Activated CD4-positive, alpha-beta T cell treated with anti-CD3 and anti-CD28 coated beads, Interleukin-2, amount 10 ng/mL, durations not matched to agents 7 days and 5 days (primary cell): ENCODE results near the gene BACH2. TPM values are rescaled to one million over a fixed set of nuclear protein-coding genes. Genes with fewer than 3 reads are reported as not detected.
"Not testable (repeated sequence)": the region's sequence is repeated elsewhere in the genome, so short reads cannot be mapped to it uniquely, and the experiment has no call there.

Experiments
- CTCF ChIA-PET: fragments of 350-600 bp; sonication (Branson Sonifier 250); formaldehyde crosslinking; loops from one replicate; lab custom pipeline; 2021; ENCODE audit warnings: antibody characterized with exemption; lab: Charles Lee
- POLR2A ChIA-PET: fragments of 350-600 bp; sonication (Branson Sonifier 250); formaldehyde crosslinking; loops from one replicate; lab custom pipeline; 2021; ENCODE audit warnings: antibody characterized with exemption; lab: Charles Lee
- DNase-seq: peaks from one replicate; pipeline ENCODE4 v3.0.0-alpha.2; 2020
- H3K27ac Mint-ChIP-seq: one replicate; pipeline ENCODE4 v1.8.0; 2021; ENCODE audit warnings: mild to moderate bottlenecking, moderate library complexity, mixed read lengths
- H3K27me3 Mint-ChIP-seq: one replicate; pipeline ENCODE4 v1.8.0; 2021; ENCODE audit warnings: mixed read lengths
- H3K36me3 Mint-ChIP-seq: one replicate; pipeline ENCODE4 v1.8.0; 2021; ENCODE audit warnings: low read depth, mixed read lengths
- H3K4me1 Mint-ChIP-seq: one replicate; pipeline ENCODE4 v1.8.0; 2021; ENCODE audit warnings: mixed read lengths
- H3K4me3 Mint-ChIP-seq: one replicate; pipeline ENCODE4 v1.8.0; 2021; ENCODE audit warnings: mild to moderate bottlenecking, moderate library complexity, mixed read lengths
- H3K9me3 Mint-ChIP-seq: one replicate; pipeline ENCODE4 v1.8.0; 2021; ENCODE audit warnings: mixed read lengths
- total RNA-seq, 2 experiments: library from RNA; stranded (reverse); gene quantifications; one replicate each; pipeline ENCODE4 v1.2.3, GENCODE V29; 2021

BACH2 gene
- total RNA-seq, 2 experiments from 2014 or later: 59.4 to 61.6 TPM

- POLR2A ChIA-PET: no interaction called here
- CTCF ChIA-PET: interaction anchor here (1.2 to 1.7 kb wide), 3 partner anchors 9 to 27 kb away, joined by 3 to 4 read pairs (median 3); no protein-coding TSS in a partner anchor
- H3K27ac Mint-ChIP-seq: no peak overlapping the region
- peaks cover 23% of the 10 kb centered on the region for H3K4me1 Mint-ChIP-seq
- H3K36me3 Mint-ChIP-seq: peaks cover 40% of the 10 kb centered on the region
- no peak overlapping the region for H3K4me3 Mint-ChIP-seq
- no peaks in the 10 kb centered on the region for H3K9me3 Mint-ChIP-seq
- H3K27me3 Mint-ChIP-seq: no peaks in the 10 kb centered on the region
- no peak for DNase-seq
Measured at GRCh38 chr6:89975991-89976693, 320.5 kb downstream of the BACH2 start.

- ChIA-PET CTCF (interaction anchor here (1.2 to 1.8 kb wide), 5 partner anchors 10 to 182 kb away, joined by 3 to 6 read pairs (median 4); no protein-coding TSS in a partner anchor), POLR2A (no interaction called here)
- H3K9me3 Mint-ChIP-seq: no peaks in the 10 kb centered on the region
- no peak overlapping the region for H3K27ac Mint-ChIP-seq
- no peak overlapping the region for H3K4me3 Mint-ChIP-seq
- H3K27me3 Mint-ChIP-seq: no peaks in the 10 kb centered on the region
- H3K4me1 Mint-ChIP-seq: peaks cover 19% of the 10 kb centered on the region
- peaks cover 38% of the 10 kb centered on the region for H3K36me3 Mint-ChIP-seq
- DNase-seq: no peak
Measured at GRCh38 chr6:89975366-89975765, 321.3 kb downstream of the BACH2 start.

GRCh38 chr6:89974834-89975233 lies 321.8 kb downstream of the BACH2 start:
- no peak overlapping the region for H3K27ac Mint-ChIP-seq
- H3K9me3 Mint-ChIP-seq: no peaks in the 10 kb centered on the region
- H3K4me1 Mint-ChIP-seq: peaks cover 16% of the 10 kb centered on the region
- CTCF ChIA-PET: interaction anchor here (1.2 to 1.8 kb wide), 4 partner anchors 11 to 182 kb away, joined by 3 to 6 read pairs (median 4); no protein-coding TSS in a partner anchor
- H3K27me3 Mint-ChIP-seq: no peaks in the 10 kb centered on the region
- H3K4me3 Mint-ChIP-seq: no peak overlapping the region
- POLR2A ChIA-PET: no interaction called here
- DNase-seq: no peak
- H3K36me3 Mint-ChIP-seq: peaks cover 35% of the 10 kb centered on the region

GRCh38 chr6:89972025-89972381 lies 324.6 kb downstream of the BACH2 start:
- peaks cover 48% of the 10 kb centered on the region for H3K36me3 Mint-ChIP-seq
- no peaks in the 10 kb centered on the region for H3K27me3 Mint-ChIP-seq
- H3K4me1 Mint-ChIP-seq: peaks cover 26% of the 10 kb centered on the region
- DNase-seq: no peak
- H3K9me3 Mint-ChIP-seq: no peaks in the 10 kb centered on the region
- CTCF ChIA-PET: interaction anchor here (1.5 kb wide), 1 partner anchor 508 kb away, joined by 3 read pairs; no protein-coding TSS in a partner anchor
- no peak overlapping the region for H3K27ac Mint-ChIP-seq
- H3K4me3 Mint-ChIP-seq: no peak overlapping the region
- POLR2A ChIA-PET: no interaction called here

GRCh38 chr6:89971338-89972024 lies 325.2 kb downstream of the BACH2 start:
- DNase-seq, H3K9me3 Mint-ChIP-seq, H3K27me3 Mint-ChIP-seq, POLR2A ChIA-PET, H3K4me3 Mint-ChIP-seq: not testable (repeated sequence)
- Mint-ChIP-seq H3K4me1 (peaks cover 28% of the 10 kb centered on the region), H3K27ac (peak overlapping the region; percentile 20), H3K36me3 (peaks cover 53% of the 10 kb centered on the region)
- CTCF ChIA-PET: interaction anchor here (1.5 kb wide), 1 partner anchor 508 kb away, joined by 3 read pairs; no protein-coding TSS in a partner anchor

- Mint-ChIP-seq H3K36me3 (peaks cover 56% of the 10 kb centered on the region), H3K27me3 (no peaks in the 10 kb centered on the region), H3K4me3 (no peak overlapping the region), H3K27ac (no peak overlapping the region), H3K4me1 (peaks cover 28% of the 10 kb centered on the region), H3K9me3 (no peaks in the 10 kb centered on the region)
- POLR2A ChIA-PET: no interaction called here
- DNase-seq: peak; percentile 22
- CTCF ChIA-PET: interaction anchor here (0.6 to 1.5 kb wide), 3 partner anchors 31 to 509 kb away, joined by 3 read pairs; no protein-coding TSS in a partner anchor
Measured at GRCh38 chr6:89970609-89971337, 325.9 kb downstream of the BACH2 start.

GRCh38 chr6:89970072-89970471 lies 326.6 kb downstream of the BACH2 start:
- ChIA-PET CTCF (interaction anchor here (0.9 kb wide), 1 partner anchor 190 kb away, joined by 3 read pairs; no protein-coding TSS in a partner anchor), POLR2A (no interaction called here)
- H3K27me3 Mint-ChIP-seq: no peaks in the 10 kb centered on the region
- H3K36me3 Mint-ChIP-seq: peaks cover 57% of the 10 kb centered on the region
- H3K4me1 Mint-ChIP-seq: peaks cover 33% of the 10 kb centered on the region
- no peaks in the 10 kb centered on the region for H3K9me3 Mint-ChIP-seq
- no peak for DNase-seq
- H3K27ac Mint-ChIP-seq: no peak overlapping the region
- H3K4me3 Mint-ChIP-seq: no peak overlapping the region

- H3K9me3 Mint-ChIP-seq: no peaks in the 10 kb centered on the region
- H3K36me3 Mint-ChIP-seq: peaks cover 66% of the 10 kb centered on the region
- peaks cover 45% of the 10 kb centered on the region for H3K4me1 Mint-ChIP-seq
- no peaks in the 10 kb centered on the region for H3K27me3 Mint-ChIP-seq
- no peak for DNase-seq
- CTCF ChIA-PET: interaction anchor here (1.0 to 1.7 kb wide), 4 partner anchors 10 to 94 kb away, joined by 3 to 5 read pairs (median 4); no protein-coding TSS in a partner anchor
- no peak overlapping the region for H3K27ac Mint-ChIP-seq
- POLR2A ChIA-PET: no interaction called here
- H3K4me3 Mint-ChIP-seq: no peak overlapping the region
Measured at GRCh38 chr6:89966913-89967312, 329.7 kb downstream of the BACH2 start.

GRCh38 chr6:89966228-89966544 lies 330.5 kb downstream of the BACH2 start:
- DNase-seq: no peak
- H3K4me3 Mint-ChIP-seq: no peak overlapping the region
- no peaks in the 10 kb centered on the region for H3K9me3 Mint-ChIP-seq
- peaks cover 51% of the 10 kb centered on the region for H3K4me1 Mint-ChIP-seq
- H3K27me3 Mint-ChIP-seq: no peaks in the 10 kb centered on the region
- peaks cover 63% of the 10 kb centered on the region for H3K36me3 Mint-ChIP-seq
- H3K27ac Mint-ChIP-seq: no peak overlapping the region
- CTCF ChIA-PET: interaction anchor here (1.0 to 1.7 kb wide), 5 partner anchors 11 to 81 kb away, joined by 3 to 5 read pairs (median 3); no protein-coding TSS in a partner anchor
- POLR2A ChIA-PET: no interaction called here

GRCh38 chr6:89965441-89966227 lies 331.0 kb downstream of the BACH2 start:
- H3K4me1 Mint-ChIP-seq: peaks cover 54% of the 10 kb centered on the region
- ChIA-PET POLR2A (no interaction called here), CTCF (interaction anchor here (1.0 to 1.7 kb wide), 4 partner anchors 13 to 81 kb away, joined by 3 to 5 read pairs (median 4); no protein-coding TSS in a partner anchor)
- H3K36me3 Mint-ChIP-seq: peaks cover 66% of the 10 kb centered on the region
- H3K4me3 Mint-ChIP-seq: no peak overlapping the region
- no peak for DNase-seq
- H3K27ac Mint-ChIP-seq: no peak overlapping the region
- H3K27me3 Mint-ChIP-seq: no peaks in the 10 kb centered on the region
- H3K9me3 Mint-ChIP-seq: no peaks in the 10 kb centered on the region

- Mint-ChIP-seq H3K4me3 (no peak overlapping the region), H3K4me1 (peaks cover 68% of the 10 kb centered on the region), H3K27me3 (no peaks in the 10 kb centered on the region), H3K27ac (no peak overlapping the region), H3K36me3 (peaks cover 76% of the 10 kb centered on the region), H3K9me3 (no peaks in the 10 kb centered on the region)
- DNase-seq: no peak
- POLR2A ChIA-PET: no interaction called here
- CTCF ChIA-PET: no interaction called here
Measured at GRCh38 chr6:89963391-89963790, 333.3 kb downstream of the BACH2 start.

- Mint-ChIP-seq H3K4me1 (peaks cover 62% of the 10 kb centered on the region), H3K27me3 (no peaks in the 10 kb centered on the region), H3K4me3 (no peak overlapping the region), H3K9me3 (no peaks in the 10 kb centered on the region), H3K27ac (no peak overlapping the region), H3K36me3 (peaks cover 61% of the 10 kb centered on the region)
- ChIA-PET CTCF (interaction anchor here (1.4 kb wide), 1 partner anchor 16 kb away, joined by 3 read pairs; no protein-coding TSS in a partner anchor), POLR2A (no interaction called here)
- no peak for DNase-seq
Measured at GRCh38 chr6:89961481-89961880, 335.2 kb downstream of the BACH2 start.
